OCI-LY7 (cell line): ENCODE results near the gene SMOC1.

Source experiments
- EZH2phosphoT487 ChIP-seq: fragments of 200-600 bp; sonication (generic); IDR thresholded peaks from 2 replicates; pipeline ENCODE4 v1.6.1; 2018; ENCODE audit warnings: low read depth, borderline replicate concordance, mild to moderate bottlenecking, mixed run types, antibody characterized with exemption, low read length, moderate library complexity, mixed read lengths
- TF ChIP-seq, protein P1 (sequence below): fragments of 200-600 bp; sonication (generic); conservative IDR thresholded peaks from 2 replicates; pipeline ENCODE4 v1.5.1; 2014; ENCODE audit warnings: mild to moderate bottlenecking, antibody characterized with exemption, low read length, moderate library complexity, mixed read lengths

- TF ChIP-seq, protein P1, sequence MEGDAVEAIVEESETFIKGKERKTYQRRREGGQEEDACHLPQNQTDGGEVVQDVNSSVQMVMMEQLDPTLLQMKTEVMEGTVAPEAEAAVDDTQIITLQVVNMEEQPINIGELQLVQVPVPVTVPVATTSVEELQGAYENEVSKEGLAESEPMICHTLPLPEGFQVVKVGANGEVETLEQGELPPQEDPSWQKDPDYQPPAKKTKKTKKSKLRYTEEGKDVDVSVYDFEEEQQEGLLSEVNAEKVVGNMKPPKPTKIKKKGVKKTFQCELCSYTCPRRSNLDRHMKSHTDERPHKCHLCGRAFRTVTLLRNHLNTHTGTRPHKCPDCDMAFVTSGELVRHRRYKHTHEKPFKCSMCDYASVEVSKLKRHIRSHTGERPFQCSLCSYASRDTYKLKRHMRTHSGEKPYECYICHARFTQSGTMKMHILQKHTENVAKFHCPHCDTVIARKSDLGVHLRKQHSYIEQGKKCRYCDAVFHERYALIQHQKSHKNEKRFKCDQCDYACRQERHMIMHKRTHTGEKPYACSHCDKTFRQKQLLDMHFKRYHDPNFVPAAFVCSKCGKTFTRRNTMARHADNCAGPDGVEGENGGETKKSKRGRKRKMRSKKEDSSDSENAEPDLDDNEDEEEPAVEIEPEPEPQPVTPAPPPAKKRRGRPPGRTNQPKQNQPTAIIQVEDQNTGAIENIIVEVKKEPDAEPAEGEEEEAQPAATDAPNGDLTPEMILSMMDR, result no peak
- TF ChIP-seq EZH2phosphoT487, result no peak
Measured at GRCh38 chr14:69855180-69855832, 23.9 kb upstream of the SMOC1 start.
